G401.6 (cell line): Measurements from ENCODE around the gene NPIPB5.
"Not testable (repeated sequence)": the region's sequence is repeated elsewhere in the genome, so short reads cannot be mapped to it uniquely, and the experiment has no call there.

Experiments
- FAIRE-seq: peaks from 2 replicates; lab custom pipeline; 2012; peaks lifted over from hg19 to GRCh38; lab: Jason Lieb, UNC

The NPIPB5 gene

DNA sequence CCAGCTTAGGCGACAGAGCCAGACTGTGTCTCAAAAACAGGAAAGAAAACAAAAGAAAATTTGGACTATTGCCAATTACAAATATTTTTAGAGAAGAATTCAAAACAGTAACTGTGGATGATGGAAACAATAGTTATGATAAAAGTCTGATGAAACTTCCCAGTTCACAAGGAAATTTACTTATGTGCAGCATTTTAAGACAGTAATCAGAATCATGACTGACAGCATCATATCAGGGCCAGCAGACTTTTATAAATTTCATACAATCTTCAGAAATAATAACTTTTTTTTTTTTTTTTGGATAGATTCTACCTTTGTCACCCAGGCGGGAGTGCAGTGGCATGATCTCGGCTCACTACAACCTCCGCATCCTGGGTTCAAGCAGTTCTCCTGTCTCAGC is at the start of gene NPIPB5:
TSS of gene NPIPB5 (plus strand) at position 301 of the 400 bp plus-strand sequence. CDS start 2,911 bp downstream, outside the sequence.
- not testable (repeated sequence) for FAIRE-seq

DNA sequence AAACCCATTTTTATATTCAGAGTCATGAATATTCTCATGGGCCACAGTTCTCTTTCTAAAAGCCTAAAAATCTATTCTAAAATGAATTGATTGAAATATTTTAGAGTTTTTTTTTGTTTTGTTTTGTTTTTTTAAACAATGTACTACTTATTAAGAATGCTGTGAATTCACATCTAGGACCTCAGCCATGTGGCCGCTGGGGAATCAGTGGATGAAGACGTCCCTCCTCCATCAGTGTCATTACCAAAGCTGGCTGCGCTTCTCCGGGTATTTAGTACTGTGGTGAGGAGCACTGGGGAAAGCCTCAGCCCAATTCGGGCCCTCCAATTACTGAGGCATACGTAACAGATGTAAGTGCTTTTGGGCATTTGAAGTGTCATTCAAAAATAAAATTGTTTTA is 41.8 kb upstream of the NPIPB5 start:
- not testable (repeated sequence) for FAIRE-seq

DNA sequence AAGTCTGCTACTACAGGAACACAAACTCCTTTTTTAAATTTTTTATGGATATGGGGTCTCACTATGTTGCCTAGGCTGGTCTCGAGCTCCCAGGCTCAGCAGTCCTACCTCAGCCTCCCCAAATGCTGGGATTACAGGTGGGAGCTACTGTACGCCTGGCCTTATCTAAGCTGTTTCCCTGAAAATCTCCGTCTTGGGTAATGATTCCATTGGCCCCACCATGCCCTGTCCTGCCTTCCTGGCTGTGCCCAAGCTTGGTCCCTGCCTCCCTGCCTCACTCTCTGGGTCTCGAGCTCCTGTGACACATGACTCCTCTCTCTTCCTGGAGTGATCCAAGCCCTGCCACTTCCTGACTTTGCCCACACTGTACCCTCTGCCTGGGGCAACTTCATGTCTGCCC is 27.3 kb downstream of the NPIPB5 start:
- FAIRE-seq, result not testable (repeated sequence)

DNA sequence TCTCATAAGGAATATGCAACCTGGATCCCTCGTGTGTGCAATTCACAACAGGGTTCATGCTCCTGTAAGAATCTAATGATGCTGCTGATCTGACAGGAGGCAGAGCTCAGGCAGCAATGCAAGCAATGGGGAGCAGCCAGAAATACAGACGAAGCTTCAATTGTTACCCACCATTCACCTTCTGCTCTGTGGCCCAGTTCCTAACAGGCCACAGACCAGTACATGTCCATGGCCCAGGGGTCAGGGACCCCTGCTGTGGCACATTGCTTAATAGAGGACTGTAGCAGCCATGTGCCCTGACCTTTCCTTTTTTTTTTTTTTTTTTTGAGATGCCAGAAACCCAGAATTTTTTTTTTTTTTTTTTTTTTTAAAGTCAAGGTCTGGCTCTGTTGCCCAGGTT is 34.1 kb downstream of the NPIPB5 start:
- FAIRE-seq, result not testable (repeated sequence)

DNA sequence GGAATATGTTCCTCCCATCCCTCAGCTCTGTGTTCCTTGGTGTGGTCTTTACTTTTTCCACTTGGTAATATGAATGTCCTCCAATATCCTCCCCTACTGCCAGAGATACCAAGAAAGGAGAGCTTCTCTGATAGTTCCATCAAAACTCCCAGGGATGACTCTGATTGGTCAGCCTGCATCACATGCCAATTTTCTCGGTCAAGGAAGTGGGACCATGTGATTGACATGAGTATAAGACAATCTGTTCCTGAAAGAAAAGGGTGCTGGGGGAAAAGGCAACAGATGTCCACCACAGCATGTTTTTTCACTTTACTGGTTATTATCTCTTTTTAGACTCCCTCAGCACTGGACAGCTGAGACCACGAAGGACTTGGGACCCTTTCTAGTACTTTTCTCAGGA is 35.9 kb downstream of the NPIPB5 start:
- not testable (repeated sequence) for FAIRE-seq

DNA sequence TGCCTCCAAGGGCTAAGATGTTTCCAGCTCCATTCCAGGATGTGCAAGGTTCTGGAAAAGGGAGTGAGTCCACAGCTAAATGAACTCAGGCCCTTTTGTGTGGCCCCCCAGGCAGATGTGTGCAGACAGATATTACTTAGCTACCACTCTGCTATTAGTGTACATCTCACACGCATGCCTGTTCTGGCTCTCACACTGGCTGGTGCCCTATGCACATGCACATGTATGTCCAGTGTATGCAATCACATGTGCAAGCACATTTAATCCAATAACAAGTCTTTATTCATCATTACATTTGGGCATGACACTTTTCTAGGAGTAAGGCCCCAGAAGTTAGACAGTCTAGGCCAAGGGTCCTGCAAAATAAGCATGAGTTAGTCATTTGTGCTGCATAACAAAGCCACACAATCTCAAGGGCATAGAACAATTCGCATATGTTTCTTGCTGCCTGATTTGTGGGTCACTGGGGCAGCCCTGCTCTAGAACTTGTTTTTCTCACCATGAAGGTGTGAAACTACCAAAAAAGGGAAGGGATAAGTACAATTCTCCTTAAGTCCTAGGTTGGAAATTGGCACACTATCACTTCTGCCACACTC is 36.6 kb downstream of the NPIPB5 start:
- not testable (repeated sequence) for FAIRE-seq

DNA sequence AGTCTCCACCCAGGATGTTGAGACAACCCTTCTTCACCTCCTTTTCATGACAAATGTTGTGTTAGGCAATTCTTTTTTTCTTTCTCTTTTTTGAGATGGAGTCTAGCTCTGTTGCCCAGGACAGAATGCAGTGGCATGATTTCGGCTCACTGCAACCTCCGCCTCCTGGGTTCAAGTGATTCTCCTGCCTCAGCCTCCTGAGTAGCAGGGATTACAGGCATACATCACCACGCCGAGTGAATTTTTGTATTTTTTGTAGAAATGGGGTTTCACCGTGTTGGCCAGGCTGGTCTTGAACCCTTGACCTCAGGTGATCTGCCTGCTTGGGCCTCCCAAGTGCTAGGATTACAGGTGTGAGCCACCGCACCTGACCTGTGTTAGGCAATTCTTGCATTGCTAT is 39.2 kb downstream of the NPIPB5 start:
- not testable (repeated sequence) for FAIRE-seq

DNA sequence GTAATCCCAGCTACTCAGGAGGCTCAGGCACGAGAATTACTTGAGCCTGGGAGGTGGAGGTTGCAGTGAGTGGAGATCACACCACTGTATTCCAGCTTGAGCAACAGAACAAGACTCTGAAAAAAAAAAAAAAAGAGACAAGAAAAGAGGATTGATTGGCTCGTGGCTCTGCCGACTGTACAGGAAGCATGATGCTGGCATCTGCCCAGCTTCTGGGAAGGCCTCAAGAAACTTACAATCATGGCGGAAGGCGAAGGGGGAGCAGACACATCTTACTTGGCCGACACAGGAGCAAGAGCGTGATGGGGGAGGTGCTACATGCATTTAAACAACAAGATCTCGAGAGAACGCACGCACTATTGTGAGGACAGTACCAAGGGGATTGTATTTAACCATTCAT is 40.5 kb downstream of the NPIPB5 start:
- not testable (repeated sequence) for FAIRE-seq

DNA sequence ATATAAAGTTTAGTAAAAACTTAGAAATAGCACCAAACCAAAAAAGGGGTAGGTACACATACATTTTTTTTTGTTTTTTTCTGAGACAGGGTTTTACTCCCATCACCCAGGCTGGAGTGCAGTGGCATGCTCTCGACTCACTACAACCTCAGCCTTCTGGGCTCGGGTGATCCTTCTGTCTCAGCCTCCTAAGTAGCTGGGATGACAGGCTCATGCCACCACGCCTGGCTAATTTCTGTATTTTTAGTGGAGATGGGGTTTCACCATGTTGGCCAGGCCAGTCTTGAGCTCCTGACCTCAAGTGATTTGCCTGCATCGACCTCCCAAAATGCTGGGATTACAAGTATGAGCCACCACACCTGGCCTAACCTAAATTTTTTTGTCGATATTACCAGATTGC is 41.0 kb downstream of the NPIPB5 start:
- not testable (repeated sequence) for FAIRE-seq

DNA sequence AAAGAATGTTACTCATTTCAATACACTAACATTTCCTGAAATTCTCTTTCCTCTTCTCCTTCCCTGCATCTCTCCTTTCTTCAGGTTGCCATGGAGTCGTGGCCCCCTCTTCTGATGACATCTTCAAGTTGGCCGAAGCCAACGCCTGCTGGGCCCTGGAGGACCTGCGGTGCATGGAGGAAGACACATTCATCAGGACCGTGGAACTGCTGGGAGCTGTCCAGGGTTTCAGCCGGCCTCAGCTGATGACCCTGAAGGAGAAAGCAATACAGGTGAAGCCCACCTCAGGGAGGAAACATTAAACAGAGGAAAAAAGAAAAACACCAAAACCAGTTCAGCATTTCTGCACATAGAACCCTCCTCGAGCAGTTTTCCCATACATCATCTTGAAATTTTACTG is 46.1 kb downstream of the NPIPB5 start:
- not testable (repeated sequence) for FAIRE-seq
